Common myeloid progenitor, CD34-positive (primary cell): Measurements from ENCODE around the gene PDE2A.

Experiments
- CTCF ChIA-PET: fragments of 350-600 bp; sonication (Branson Sonifier 250); formaldehyde crosslinking; loops from one replicate; lab custom pipeline; 2021; ENCODE audit warnings: antibody characterized with exemption; lab: Charles Lee
- POLR2A ChIA-PET: fragments of 350-600 bp; sonication (Branson Sonifier 250); formaldehyde crosslinking; loops from one replicate; lab custom pipeline; 2021; ENCODE audit warnings: antibody characterized with exemption; lab: Charles Lee
- DNase-seq, 3 donors: peaks; one replicate each; pipeline versions ENCODE4 v3.0.0 to v3.0.0-alpha.2; 2013
- H3K27ac ChIP-seq, 2 experiments: 1 replicate in 1 of 2; 2 replicates in 1 of 2; pipeline ENCODE4 v1.7.0; 2013; ENCODE audit warnings: inconsistent platforms in 2 of 2, low read length in 2 of 2, mild to moderate bottlenecking in 2 of 2, low read depth in 1 of 2, moderate library complexity in 1 of 2; ENCODE audit not compliant: severe bottlenecking in 2 of 2, insufficient read depth in 1 of 2, poor library complexity in 1 of 2
- H3K27me3 ChIP-seq, 5 experiments: replicated peaks in 2 of 5; 1 replicate in 3 of 5; 2 replicates in 2 of 5; pipeline versions ENCODE4 v1.6.1 to v1.7.0; 2013; ENCODE audit warnings: low read length in 4 of 5, mild to moderate bottlenecking in 2 of 5, moderate library complexity in 2 of 5, inconsistent platforms in 1 of 5; ENCODE audit not compliant: insufficient read depth in 5 of 5, control insufficient read depth in 4 of 5
- H3K36me3 ChIP-seq, 4 experiments: 1 replicate in 2 of 4; 2 replicates in 2 of 4; pipeline versions ENCODE4 v1.6.1 to v1.7.0; 2013; ENCODE audit warnings: low read length in 3 of 4, control low read depth in 1 of 4, mild to moderate bottlenecking in 1 of 4; ENCODE audit not compliant: control insufficient read depth in 4 of 4, insufficient read depth in 4 of 4
- H3K4me1 ChIP-seq, 4 experiments: 1 replicate in 3 of 4; 2 replicates in 1 of 4; pipeline versions ENCODE4 v1.6.1 to v1.7.1; 2013; ENCODE audit warnings: low read length in 3 of 4, mild to moderate bottlenecking in 3 of 4, control low read depth in 1 of 4, inconsistent platforms in 1 of 4, moderate library complexity in 1 of 4; ENCODE audit not compliant: control insufficient read depth in 4 of 4, insufficient read depth in 4 of 4; ENCODE audit errors: control extremely low read depth in 1 of 4
- H3K4me3 ChIP-seq, 7 experiments: 1 replicate in 4 of 7; 2 replicates in 3 of 7; pipeline versions ENCODE4 v1.5.1 to v1.7.0; 2013; ENCODE audit warnings: mild to moderate bottlenecking in 7 of 7, low read length in 6 of 7, moderate library complexity in 6 of 7, inconsistent platforms in 2 of 7, low read depth in 2 of 7, control low read depth in 1 of 7; ENCODE audit not compliant: insufficient read depth in 4 of 7, control insufficient read depth in 1 of 7; ENCODE audit errors: extremely low read depth in 1 of 7
- H3K9me3 ChIP-seq, 5 experiments: 1 replicate in 4 of 5; 2 replicates in 1 of 5; pipeline versions ENCODE4 v1.6.1 to v1.7.1; 2013; ENCODE audit warnings: low read length in 4 of 5, mild to moderate bottlenecking in 2 of 5, inconsistent platforms in 1 of 5, low read depth in 1 of 5, moderate library complexity in 1 of 5; ENCODE audit not compliant: control insufficient read depth in 4 of 5, insufficient read depth in 2 of 5; ENCODE audit errors: control extremely low read depth in 1 of 5
- WGBS: methylation state at CpG from one replicate; pipeline ENCODE4 v1.1.5; 2013; ENCODE audit not compliant: insufficient coverage; 5-methylcytosine and 5-hydroxymethylcytosine counted together

PDE2A gene

DNA sequence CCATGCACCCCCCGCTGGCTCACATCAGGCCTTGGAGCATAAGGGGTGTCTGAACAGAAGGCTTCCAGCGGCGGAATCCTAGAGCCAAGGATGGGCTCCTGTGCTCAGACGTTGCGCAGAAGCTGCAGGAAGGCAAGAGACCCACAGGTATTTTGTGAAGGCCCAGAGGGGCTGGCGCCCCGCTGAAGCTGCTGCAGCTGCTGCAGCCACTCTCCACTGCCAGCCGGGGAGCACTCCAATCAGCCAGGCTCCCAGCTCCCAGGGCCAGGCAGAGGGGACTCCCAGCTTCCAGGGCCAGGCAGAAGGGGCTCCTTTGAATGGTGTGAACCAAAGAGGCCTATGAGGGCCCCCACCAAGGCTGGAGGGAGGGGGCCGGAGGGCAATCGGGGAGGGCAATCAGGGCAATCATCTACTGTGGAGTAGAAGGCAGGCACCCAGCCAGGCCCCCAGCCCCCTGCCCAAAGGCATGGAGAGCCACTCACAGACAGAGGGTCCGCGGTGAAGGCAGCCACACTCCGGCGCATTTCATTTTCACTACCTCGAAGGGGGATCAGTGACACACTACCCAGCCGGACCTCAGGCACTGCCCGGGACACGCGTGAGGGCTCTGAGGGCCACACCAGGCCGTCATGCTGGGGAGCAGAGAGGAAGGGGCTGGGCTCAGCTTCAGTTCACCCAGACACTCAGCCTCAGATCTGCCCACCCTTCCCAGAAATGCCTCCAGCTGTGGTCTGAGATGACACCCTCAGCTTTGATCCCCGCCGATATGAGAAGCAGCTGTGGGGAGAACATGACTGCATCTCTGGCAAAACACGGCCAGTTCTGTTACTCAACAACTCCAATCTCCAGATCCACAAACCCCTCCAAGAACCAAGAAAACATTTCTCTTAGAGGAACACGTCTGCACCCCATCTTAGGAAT lies 11.6 kb upstream of the PDE2A start:
- CTCF ChIA-PET: interaction anchor here (0.9 to 10.2 kb wide), 11 partner anchors 10 to 492 kb away, joined by 3 to 90 read pairs (median 5); partner anchors contain the start of gene STARD10
- Histone ChIP-seq H3K4me1 (no peaks in the 10 kb centered on the region), H3K4me3 (no peak overlapping the region), H3K9me3 (no peaks in the 10 kb centered on the region), H3K27ac (no peak overlapping the region), H3K27me3 (peaks cover 0 to 3% (median 0%) of the 10 kb centered on the region in 5 experiments), H3K36me3 (peaks cover 6 to 72% (median 40%) of the 10 kb centered on the region in 4 experiments)
- POLR2A ChIA-PET: no interaction called here
- no peak for DNase-seq
- WGBS: 87% methylated on average over 23 of the region's 24 CpGs

DNA sequence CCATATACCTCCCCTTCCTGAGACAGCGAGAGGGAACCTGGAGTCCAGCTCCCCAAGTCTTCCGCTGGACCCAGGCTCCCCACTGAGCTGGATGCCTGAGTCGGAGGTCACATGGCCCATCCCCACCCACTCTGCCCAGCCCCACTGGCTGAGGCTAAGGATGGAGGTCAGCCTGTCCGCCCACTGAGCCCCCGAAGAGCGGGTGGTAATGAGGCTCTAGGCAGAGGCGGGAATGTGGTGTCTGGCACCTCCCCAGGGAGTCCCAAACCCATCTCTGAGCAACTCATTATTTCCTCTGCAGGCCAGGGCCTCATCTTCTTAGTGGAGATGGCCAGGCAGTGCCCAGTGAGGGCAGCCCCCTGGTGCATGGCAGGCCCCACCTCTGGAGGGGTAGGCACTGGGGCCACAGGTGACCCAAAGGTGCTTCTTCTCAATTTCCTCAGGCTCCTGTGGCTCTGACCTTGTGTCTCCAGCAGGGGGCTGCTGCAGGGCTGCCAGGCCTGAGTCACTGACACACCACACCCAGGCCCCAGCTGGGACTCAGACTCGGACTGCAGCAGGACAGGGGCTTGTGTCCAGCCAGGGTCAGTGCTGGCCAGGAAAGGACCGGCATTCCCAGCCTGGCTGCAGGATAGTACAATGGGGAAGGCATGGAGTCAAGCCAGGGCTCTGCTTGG lies 10.2 kb upstream of the PDE2A start:
- ChIA-PET POLR2A (no interaction called here), CTCF (interaction anchor here (0.6 to 10.2 kb wide), 30 partner anchors 9 to 213 kb away, joined by 3 to 90 read pairs (median 4); partner anchors contain the start of gene STARD10)
- peaks cover 3 to 58% (median 27%) of the 10 kb centered on the region in 4 experiments for H3K36me3 ChIP-seq

DNA sequence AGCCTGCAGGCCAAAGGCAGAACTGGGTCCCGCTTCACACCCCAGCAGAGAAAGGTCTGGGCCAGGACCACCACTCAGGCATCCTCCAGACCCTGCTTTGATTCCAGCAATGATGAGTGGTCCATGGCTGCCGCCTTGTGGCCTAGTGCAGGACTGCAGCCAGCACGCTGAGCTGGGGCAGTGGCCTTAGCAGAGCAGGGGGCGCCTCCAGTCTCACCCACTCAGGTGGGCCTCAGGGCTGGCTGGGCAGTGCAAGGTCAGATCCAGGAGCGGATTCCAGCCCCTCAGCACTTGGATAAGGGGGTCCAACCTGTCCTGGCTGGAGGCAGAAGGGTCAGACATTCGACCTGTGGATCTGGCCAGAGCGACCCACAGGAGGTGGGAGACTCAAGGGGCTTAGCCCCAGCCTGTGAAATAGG lies 9.6 kb upstream of the PDE2A start:
- H3K27ac ChIP-seq: no peak overlapping the region
- peaks cover 0 to 16% (median 5%) of the 10 kb centered on the region in 5 experiments for H3K27me3 ChIP-seq
- no peaks in the 10 kb centered on the region for H3K9me3 ChIP-seq
- ChIA-PET CTCF (interaction anchor here (0.6 to 10.2 kb wide), 27 partner anchors 8 to 213 kb away, joined by 3 to 90 read pairs (median 4); no protein-coding TSS in a partner anchor), POLR2A (interaction anchor here (0.6 kb wide), 1 partner anchor 1057 kb away, joined by 3 read pairs; no protein-coding TSS in a partner anchor)
- 56% methylated on average over 5 of the region's 7 CpGs for WGBS
- H3K4me1 ChIP-seq: no peaks in the 10 kb centered on the region
- DNase-seq: peak; percentile 39 to 66 (median 55)
- peaks cover 3 to 52% (median 22%) of the 10 kb centered on the region in 4 experiments for H3K36me3 ChIP-seq
- H3K4me3 ChIP-seq: no peak overlapping the region

More for the DNA sequence above, 10.2 kb upstream of the PDE2A start:
- WGBS: 84% methylated on average over 8 of the region's 9 CpGs
- H3K4me3 ChIP-seq: no peak overlapping the region
- peak; percentile 38 to 55 (median 52) for DNase-seq
- peaks cover 0 to 10% (median 5%) of the 10 kb centered on the region in 5 experiments for H3K27me3 ChIP-seq
- H3K9me3 ChIP-seq: no peaks in the 10 kb centered on the region
- H3K4me1 ChIP-seq: no peaks in the 10 kb centered on the region
- no peak overlapping the region for H3K27ac ChIP-seq

DNA sequence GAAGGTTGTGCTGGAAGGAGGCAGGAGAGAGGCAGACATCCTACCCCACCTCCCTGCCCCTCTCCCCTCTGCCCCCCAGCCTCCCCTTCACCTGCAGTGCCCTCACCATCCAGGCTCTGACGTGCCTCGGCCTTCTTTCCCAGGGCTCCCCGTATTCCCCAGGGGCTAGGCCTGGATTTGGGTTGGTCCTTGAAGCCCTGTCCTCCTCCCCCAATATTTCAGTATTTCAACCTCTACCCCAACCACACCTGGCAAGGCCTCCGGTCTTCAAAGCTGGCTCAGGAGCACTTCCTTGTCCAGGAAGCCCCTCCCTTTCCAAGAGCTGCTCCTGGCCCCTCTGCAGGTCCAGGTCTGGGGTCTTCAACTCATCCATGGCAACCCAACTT lies 8.6 kb upstream of the PDE2A start:
- WGBS: 81% methylated on average over 4 of the region's 4 CpGs
- Histone ChIP-seq H3K4me1 (no peaks in the 10 kb centered on the region), H3K9me3 (no peaks in the 10 kb centered on the region), H3K27ac (no peak overlapping the region), H3K4me3 (no peak overlapping the region), H3K36me3 (peaks cover 3 to 44% (median 17%) of the 10 kb centered on the region in 4 experiments), H3K27me3 (peaks cover 0 to 25% (median 7%) of the 10 kb centered on the region in 5 experiments)
- no peak for DNase-seq
- CTCF ChIA-PET: interaction anchor here (1.3 to 10.2 kb wide), 11 partner anchors 7 to 212 kb away, joined by 4 to 90 read pairs (median 8); no protein-coding TSS in a partner anchor
- POLR2A ChIA-PET: no interaction called here

DNA sequence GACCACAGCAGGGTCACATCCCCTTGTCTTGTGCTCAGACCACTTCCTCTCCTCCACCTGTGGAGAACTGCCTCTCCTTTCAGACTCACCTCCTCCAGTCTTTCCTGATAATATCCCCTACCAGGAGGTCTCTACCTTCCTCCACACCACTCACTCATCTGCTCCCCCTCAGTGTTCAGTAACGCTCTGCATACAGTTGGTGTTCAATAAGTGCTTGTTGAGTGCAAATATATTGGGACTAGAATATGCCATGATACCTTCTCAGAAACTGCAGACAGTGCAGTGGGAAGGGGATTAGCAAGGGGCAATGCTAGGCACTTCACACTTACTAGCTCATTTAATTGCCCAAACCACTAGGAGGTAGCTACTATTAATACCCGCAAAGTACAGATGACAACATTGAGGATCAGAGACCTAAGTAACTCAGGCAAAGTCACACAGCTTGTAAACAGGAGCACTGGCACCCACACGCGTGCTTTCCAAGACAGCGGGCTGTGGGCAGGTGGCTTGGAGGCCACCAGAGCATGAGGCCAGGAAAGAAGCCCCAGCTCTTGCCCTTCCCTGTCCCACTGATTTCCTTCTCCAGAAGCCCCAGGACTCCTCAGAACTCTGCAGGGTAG lies 8.1 kb upstream of the PDE2A start:
- ChIA-PET CTCF (interaction anchor here (0.9 to 10.2 kb wide), 8 partner anchors 10 to 213 kb away, joined by 4 to 90 read pairs (median 7); no protein-coding TSS in a partner anchor), POLR2A (no interaction called here)
- H3K4me1 ChIP-seq: no peaks in the 10 kb centered on the region
- H3K4me3 ChIP-seq: no peak overlapping the region
- H3K27ac ChIP-seq: no peak overlapping the region
- no peak for DNase-seq
- H3K9me3 ChIP-seq: no peaks in the 10 kb centered on the region
- 70% methylated on average over 4 of the region's 5 CpGs for WGBS
- peaks cover 3 to 39% (median 15%) of the 10 kb centered on the region in 4 experiments for H3K36me3 ChIP-seq
- peaks cover 0 to 30% (median 11%) of the 10 kb centered on the region in 5 experiments for H3K27me3 ChIP-seq

DNA sequence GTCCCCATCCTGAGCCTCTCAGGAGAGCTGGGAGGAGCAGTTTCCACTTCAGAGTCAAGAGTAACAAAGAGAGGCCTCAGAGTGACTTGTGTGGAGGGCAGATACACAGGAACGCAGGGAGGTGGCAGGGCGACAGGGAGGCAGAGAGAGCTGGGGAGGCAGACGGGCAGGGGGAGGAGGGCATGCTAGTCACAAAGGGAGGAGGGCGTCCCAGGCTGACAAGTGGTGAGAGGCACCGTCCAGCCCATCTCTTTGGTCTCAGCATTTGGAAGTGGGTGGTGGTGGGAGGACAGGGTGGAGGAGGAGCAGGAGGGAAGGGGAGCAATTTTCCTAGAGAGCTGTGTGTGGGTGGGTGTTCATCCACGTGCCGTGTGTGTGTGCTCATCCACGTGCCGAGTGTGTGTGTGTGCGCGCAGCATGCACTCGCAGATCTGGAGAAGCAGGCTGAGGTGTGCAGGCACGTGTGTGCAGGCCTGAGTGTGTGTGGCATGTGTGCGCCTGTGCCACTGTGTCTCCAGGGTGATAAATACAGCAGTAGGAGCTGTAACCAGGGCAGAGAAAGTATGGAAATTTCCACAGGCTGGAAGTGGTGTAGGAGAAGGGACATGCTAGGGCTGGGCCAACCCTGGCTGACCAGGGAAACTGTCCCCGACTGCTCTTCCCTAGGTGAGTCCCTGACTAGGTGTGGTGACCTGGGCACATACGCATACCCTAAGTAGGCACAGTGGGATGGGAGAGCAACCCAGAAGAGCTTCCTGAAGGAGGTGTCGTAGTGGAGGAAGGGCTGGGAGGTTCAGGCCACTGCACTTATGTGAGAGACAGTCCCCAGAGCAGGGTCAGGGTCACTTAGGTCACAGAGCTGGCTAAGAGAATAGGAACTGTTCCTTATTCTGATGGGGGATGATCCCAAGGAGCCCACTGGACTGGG lies 7.3 kb upstream of the PDE2A start:
- no peak overlapping the region for H3K4me3 ChIP-seq
- H3K36me3 ChIP-seq: peaks cover 3 to 30% (median 11%) of the 10 kb centered on the region in 4 experiments
- CTCF ChIA-PET: interaction anchor here (0.9 to 10.2 kb wide), 10 partner anchors 10 to 212 kb away, joined by 3 to 90 read pairs (median 6); no protein-coding TSS in a partner anchor
- H3K27ac ChIP-seq: no peak overlapping the region
- POLR2A ChIA-PET: no interaction called here
- WGBS: 64% methylated on average over 16 of the region's 17 CpGs
- peaks cover 0 to 39% (median 15%) of the 10 kb centered on the region in 5 experiments for H3K27me3 ChIP-seq
- peaks cover 0 to 3% (median 0%) of the 10 kb centered on the region in 4 experiments for H3K4me1 ChIP-seq
- no peaks in the 10 kb centered on the region for H3K9me3 ChIP-seq
- no peak for DNase-seq
